HG02981 (cell line): Measurements from ENCODE around the gene CRYGS.
A peak's percentile ranks its signal among the peaks of the same experiment; 100 is the strongest.
"Not testable (repeated sequence)": the region's sequence is repeated elsewhere in the genome, so short reads cannot be mapped to it uniquely, and the experiment has no call there.

ENCODE experiments used
- ATAC-seq: cut with Tn5 transposase; IDR thresholded peaks from one replicate; pipeline ENCODE4 v1.9.1; 2021; ENCODE audit warnings: mild to moderate bottlenecking, moderate library complexity; ENCODE audit not compliant: unreplicated experiment

The CRYGS gene

GRCh38 chr3:186520431-186520830 lies 23.7 kb downstream of the CRYGS start:
- ATAC-seq, result no peak

- peak; percentile 26 for ATAC-seq
These were observed 25.0 kb downstream of the CRYGS start for GRCh38 chr3:186519021-186519658.

- no peak for ATAC-seq
These were observed 27.0 kb downstream of the CRYGS start for GRCh38 chr3:186517218-186517617.

GRCh38 chr3:186516646-186517045 lies 27.5 kb downstream of the CRYGS start:
- no peak for ATAC-seq

GRCh38 chr3:186515125-186515524 lies 29.1 kb downstream of the CRYGS start:
- no peak for ATAC-seq

GRCh38 chr3:186514296-186515002 lies 29.7 kb downstream of the CRYGS start:
- no peak for ATAC-seq

- no peak for ATAC-seq
These were observed 30.8 kb downstream of the CRYGS start for GRCh38 chr3:186513386-186513785.

- no peak for ATAC-seq
These were observed 31.4 kb downstream of the CRYGS start for GRCh38 chr3:186512570-186513302.

GRCh38 chr3:186511702-186512101 lies 32.5 kb downstream of the CRYGS start:
- no peak for ATAC-seq

GRCh38 chr3:186511245-186511644 lies 32.9 kb downstream of the CRYGS start:
- peak; percentile 68 for ATAC-seq

- no peak for ATAC-seq
These were observed 33.7 kb downstream of the CRYGS start for GRCh38 chr3:186510374-186511079.

- ATAC-seq, result no peak
These were observed 34.8 kb downstream of the CRYGS start for GRCh38 chr3:186509423-186509822.

GRCh38 chr3:186506857-186507256 lies 37.3 kb downstream of the CRYGS start:
- no peak for ATAC-seq

- no peak for ATAC-seq
These were observed 37.9 kb downstream of the CRYGS start for GRCh38 chr3:186506191-186506739.

- ATAC-seq, result no peak
These were observed 41.0 kb downstream of the CRYGS start for GRCh38 chr3:186502966-186503712.

- no peak for ATAC-seq
These were observed 41.8 kb downstream of the CRYGS start for GRCh38 chr3:186502138-186502948.

GRCh38 chr3:186499949-186500348 lies 44.2 kb downstream of the CRYGS start:
- ATAC-seq, result not testable (repeated sequence)

- ATAC-seq, result not testable (repeated sequence)
These were observed 46.2 kb downstream of the CRYGS start for GRCh38 chr3:186498022-186498421.

GRCh38 chr3:186497608-186498007 lies 46.6 kb downstream of the CRYGS start:
- no peak for ATAC-seq
